Endodermal cell (in vitro differentiated cells): ENCODE results near the gene BEND5. TPM values are rescaled to one million over a fixed set of nuclear protein-coding genes. Genes with fewer than 3 reads are reported as not detected.

Source experiments
- DNase-seq: peaks from one replicate; pipeline ENCODE4 v3.0.0-alpha.2; 2017
- H3K27ac ChIP-seq: 2 replicates; pipeline ENCODE4 v1.5.1; 2013; ENCODE audit warnings: mild to moderate bottlenecking, low read depth, low read length, moderate library complexity
- H3K27me3 ChIP-seq: 2 replicates; pipeline ENCODE4 v1.6.1; 2013; ENCODE audit warnings: mild to moderate bottlenecking, low read length, moderate library complexity; ENCODE audit not compliant: insufficient read depth, control insufficient read depth, poor library complexity, severe bottlenecking
- H3K36me3 ChIP-seq: 2 replicates; pipeline ENCODE4 v1.7.0; 2013; ENCODE audit warnings: mild to moderate bottlenecking, low read length, moderate library complexity; ENCODE audit not compliant: control insufficient read depth, insufficient read depth
- H3K4me1 ChIP-seq: one replicate; pipeline ENCODE4 v1.7.0; 2013; ENCODE audit warnings: low read length; ENCODE audit not compliant: control insufficient read depth, insufficient read depth
- H3K4me3 ChIP-seq: 2 replicates; pipeline ENCODE4 v1.5.1; 2013; ENCODE audit warnings: mild to moderate bottlenecking, low read length, moderate library complexity
- H3K9ac ChIP-seq: 2 replicates; pipeline ENCODE4 v1.6.1; 2013; ENCODE audit warnings: mild to moderate bottlenecking, low read length, moderate library complexity; ENCODE audit not compliant: poor library complexity, severe bottlenecking; ENCODE audit errors: extremely low read depth
- H3K9me3 ChIP-seq: 2 replicates; pipeline ENCODE4 v1.6.1; 2013; ENCODE audit warnings: mild to moderate bottlenecking, low read length, moderate library complexity; ENCODE audit not compliant: control insufficient read depth
- H3K27ac Mint-ChIP-seq: 2 replicates; pipeline ENCODE4 v1.8.0; 2020; ENCODE audit warnings: mixed read lengths
- H3K27me3 Mint-ChIP-seq: 2 replicates; pipeline ENCODE4 v1.8.0; 2021; ENCODE audit warnings: mild to moderate bottlenecking, mixed read lengths; ENCODE audit not compliant: insufficient read depth
- H3K36me3 Mint-ChIP-seq: 2 replicates; pipeline ENCODE4 v1.8.0; 2020; ENCODE audit warnings: low read depth, mixed read lengths
- H3K4me1 Mint-ChIP-seq: 2 replicates; pipeline ENCODE4 v1.8.0; 2020; ENCODE audit warnings: mixed read lengths
- H3K4me3 Mint-ChIP-seq: 2 replicates; pipeline ENCODE4 v1.8.0; 2020; ENCODE audit warnings: mild to moderate bottlenecking, moderate library complexity, mixed read lengths
- H3K9me3 Mint-ChIP-seq: 2 replicates; pipeline ENCODE4 v1.8.0; 2020; ENCODE audit warnings: mild to moderate bottlenecking, mixed read lengths
- CTCF ChIP-seq: fragments of 200-600 bp; sonication (generic); conservative IDR thresholded peaks from 2 replicates; pipeline ENCODE4 v1.5.0; 2021; ENCODE audit warnings: antibody characterized with exemption, mild to moderate bottlenecking
- WGBS, 2 experiments: methylation state at CpG; one replicate each; pipeline versions ENCODE4 v1.1.5 to v1.1.7; 2013; ENCODE audit warnings: missing lambda C conversion rate in 2 of 2, mixed read lengths in 1 of 2; ENCODE audit not compliant: insufficient coverage in 1 of 2, insufficient read length in 1 of 2; 5-methylcytosine and 5-hydroxymethylcytosine counted together
- total RNA-seq, 2 donors: library from RNA; stranded (reverse); fragmentation: NEBNext Ultra II Directional in 1 of 2; extraction: Animal tissue kit (Norgen Biotek cat#: 25700) in 1 of 2; gene quantifications; 2 replicates in 1 of 2; 3 replicates in 1 of 2; pipeline ENCODE4 v1.2.1, GENCODE V29; 2021

Gene BEND5
- total RNA-seq, 2 donors from 2014 or later = 5.9 to 6.1 TPM

GRCh38 chr1:48695161-48695560, 81.5 kb downstream of the BEND5 start:
- H3K27me3 Mint-ChIP-seq = peaks cover 37% of the 10 kb centered on the region
- H3K4me3 Mint-ChIP-seq = no peak overlapping the region
- H3K9me3 Mint-ChIP-seq = no peaks in the 10 kb centered on the region
- H3K4me1 Mint-ChIP-seq = peaks cover 28% of the 10 kb centered on the region
- Histone ChIP-seq H3K27ac (peak overlapping the region; percentile 14), H3K9ac (no peak overlapping the region), H3K9me3 (no peaks in the 10 kb centered on the region), H3K4me3 (no peak overlapping the region), H3K4me1 (peaks cover 11% of the 10 kb centered on the region), H3K36me3 (no peaks in the 10 kb centered on the region), H3K27me3 (peaks cover 10% of the 10 kb centered on the region)
- 81 to 100% methylated on average over 2 of the region's 2 CpGs for WGBS, 2 experiments
- H3K27ac Mint-ChIP-seq = no peak overlapping the region
- DNase-seq = no peak
- no peaks in the 10 kb centered on the region for H3K36me3 Mint-ChIP-seq
- TF ChIP-seq CTCF = no peak

GRCh38 chr1:48693674-48694320, 82.9 kb downstream of the BEND5 start:
- no peak overlapping the region for H3K4me3 Mint-ChIP-seq

GRCh38 chr1:48693180-48693579, 83.5 kb downstream of the BEND5 start:
- Mint-ChIP-seq H3K9me3 (no peaks in the 10 kb centered on the region), H3K36me3 (no peaks in the 10 kb centered on the region), H3K27me3 (peaks cover 37% of the 10 kb centered on the region), H3K4me1 (peaks cover 28% of the 10 kb centered on the region), H3K27ac (no peak overlapping the region), H3K4me3 (no peak overlapping the region)
- H3K36me3 ChIP-seq = no peaks in the 10 kb centered on the region
- peaks cover 10% of the 10 kb centered on the region for H3K27me3 ChIP-seq
- H3K9ac ChIP-seq = no peak overlapping the region
- no peak for DNase-seq
- peaks cover 11% of the 10 kb centered on the region for H3K4me1 ChIP-seq
- 88 to 95% methylated on average over 10 to 11 of the region's 11 CpGs for WGBS, 2 experiments
- H3K27ac ChIP-seq = no peak overlapping the region
- no peak for TF ChIP-seq CTCF
- H3K4me3 ChIP-seq = no peak overlapping the region
- no peaks in the 10 kb centered on the region for H3K9me3 ChIP-seq

More at GRCh38 chr1:48693674-48694320, 82.9 kb downstream of the BEND5 start:
- no peak overlapping the region for H3K27ac ChIP-seq
- no peak overlapping the region for H3K9ac ChIP-seq
- no peaks in the 10 kb centered on the region for H3K36me3 Mint-ChIP-seq
- H3K9me3 ChIP-seq = no peaks in the 10 kb centered on the region
- DNase-seq = no peak
- H3K36me3 ChIP-seq = no peaks in the 10 kb centered on the region
- peaks cover 10% of the 10 kb centered on the region for H3K27me3 ChIP-seq
- no peak overlapping the region for H3K27ac Mint-ChIP-seq
- no peak overlapping the region for H3K4me3 ChIP-seq
- peaks cover 37% of the 10 kb centered on the region for H3K27me3 Mint-ChIP-seq
- no peaks in the 10 kb centered on the region for H3K9me3 Mint-ChIP-seq
- WGBS, 2 experiments = 88 to 89% methylated on average over 5 to 11 of the region's 12 CpGs
- TF ChIP-seq CTCF = no peak
- peaks cover 11% of the 10 kb centered on the region for H3K4me1 ChIP-seq
- H3K4me1 Mint-ChIP-seq = peaks cover 28% of the 10 kb centered on the region
